Measurements from ENCODE around the gene SEC24D. TPM values are rescaled to one million over a fixed set of nuclear protein-coding genes. Genes with fewer than 3 reads are reported as not detected.

The SEC24D gene
- total RNA-seq, 1 donor, result 134 TPM

DNA sequence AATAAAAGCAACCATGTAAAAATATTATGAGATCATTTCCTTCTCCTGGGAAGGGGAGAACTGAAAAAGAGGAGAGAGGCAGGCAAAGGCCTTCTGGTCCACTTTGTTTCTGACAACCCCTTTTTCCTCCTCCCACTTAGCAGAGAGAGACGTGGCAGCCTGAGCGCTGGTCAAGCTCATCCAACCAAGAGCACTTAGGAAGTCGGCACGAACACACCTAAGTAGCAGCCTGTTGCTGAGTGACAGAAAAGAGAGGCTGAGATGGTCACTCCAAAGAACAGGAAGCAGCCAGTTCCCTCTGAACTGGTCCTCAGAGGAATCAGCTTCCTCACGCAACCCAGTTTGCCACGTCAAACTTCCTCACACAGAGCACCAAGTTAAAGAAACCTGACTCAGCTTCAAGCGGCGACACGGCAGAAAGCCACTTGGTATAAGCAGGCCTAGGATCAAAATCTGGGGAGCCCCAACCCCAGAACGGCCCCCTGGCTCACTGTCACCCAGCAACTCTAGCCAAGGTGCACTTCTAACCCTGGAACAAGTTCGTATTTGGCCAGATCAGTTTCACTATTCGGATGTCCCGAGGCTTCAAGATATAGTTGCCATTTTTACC is 861 bp downstream of the SEC24D start:
- peak; percentile 93 for DNase-seq (ENCODE audit: low read depth)
- TF ChIP-seq CTCF (IDR thresholded peaks at IDR 0.05; ENCODE audit: insufficient read depth, low read depth, low read length), result no peak
- peak overlapping the region; percentile 91 for H3K4me3 ChIP-seq (ENCODE audit: low read depth, low read length)

- peak overlapping the region; percentile 91 for H3K4me3 ChIP-seq (ENCODE audit: low read depth, low read length)
- no peak for DNase-seq (ENCODE audit: low read depth)
- TF ChIP-seq CTCF (IDR thresholded peaks at IDR 0.05; ENCODE audit: insufficient read depth, low read depth, low read length), result no peak
These were observed 1.9 kb downstream of the SEC24D start for GRCh38 chr4:118834070-118834469.

DNA sequence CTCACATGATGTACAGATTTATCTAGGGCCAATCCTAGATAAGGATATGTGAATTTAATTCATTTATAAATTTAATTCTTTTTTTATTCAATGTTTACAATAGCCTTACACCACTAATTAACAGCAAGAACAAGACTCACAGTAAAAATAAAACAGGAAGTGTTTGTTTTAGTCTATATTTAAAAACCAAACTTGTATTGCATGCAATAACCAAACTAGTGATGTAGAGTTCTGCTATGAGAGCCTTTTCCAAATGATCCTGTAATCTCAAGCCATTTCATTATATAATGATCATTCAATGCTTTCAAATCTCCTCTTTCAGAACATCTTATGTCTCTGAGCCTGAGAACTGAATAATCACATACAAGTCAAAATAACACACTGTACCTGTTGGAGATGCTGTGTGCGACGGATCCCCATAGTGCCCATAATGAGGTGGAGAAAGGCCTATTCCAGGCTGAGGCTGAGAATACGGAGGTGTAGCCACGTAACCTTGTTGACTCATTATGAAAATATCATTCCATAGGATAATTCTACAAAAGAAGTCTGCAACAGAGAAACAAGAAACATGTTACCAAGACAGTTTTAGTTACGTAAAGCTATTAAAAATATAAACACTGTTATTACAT is 2.6 kb downstream of the SEC24D start:
- peak overlapping the region; percentile 91 for H3K4me3 ChIP-seq (ENCODE audit: low read depth, low read length)

GRCh38 chr4:118829107-118829506 is 6.8 kb downstream of the SEC24D start:
- no peak overlapping the region for H3K4me3 ChIP-seq (ENCODE audit: low read depth, low read length)
- DNase-seq (ENCODE audit: low read depth), result no peak
- no peak for TF ChIP-seq CTCF (IDR thresholded peaks at IDR 0.05; ENCODE audit: insufficient read depth, low read depth, low read length)

More for the DNA sequence above, 2.6 kb downstream of the SEC24D start:
- DNase-seq (ENCODE audit: low read depth), result no peak
- TF ChIP-seq CTCF (IDR thresholded peaks at IDR 0.05; ENCODE audit: insufficient read depth, low read depth, low read length), result no peak

GRCh38 chr4:118826723-118827444 is 9.0 kb downstream of the SEC24D start:
- no peak for DNase-seq (ENCODE audit: low read depth)
- TF ChIP-seq CTCF (IDR thresholded peaks at IDR 0.05; ENCODE audit: insufficient read depth, low read depth, low read length), result no peak
- peak overlapping the region; percentile 17 for H3K4me3 ChIP-seq (ENCODE audit: low read depth, low read length)

DNA sequence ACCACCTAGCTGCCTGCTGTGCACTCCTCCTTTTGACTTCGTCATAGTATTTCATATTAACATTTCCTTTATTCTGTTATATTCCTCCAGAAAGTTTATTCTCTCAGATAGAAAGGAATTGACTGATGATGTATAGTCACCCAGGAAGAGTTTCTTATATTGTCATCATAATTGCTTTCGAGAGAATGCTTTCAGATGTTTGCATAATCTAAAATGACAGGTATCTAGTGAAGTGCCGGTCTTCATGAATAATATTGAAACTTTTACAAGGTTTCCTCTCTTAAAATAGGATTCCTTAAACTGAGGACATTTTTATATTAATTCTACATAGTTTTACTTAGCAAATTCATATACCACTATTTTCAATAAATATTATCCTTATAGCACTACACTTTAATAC is 10.1 kb downstream of the SEC24D start:
- TF ChIP-seq CTCF (IDR thresholded peaks at IDR 0.05; ENCODE audit: insufficient read depth, low read depth, low read length), result no peak
- no peak overlapping the region for H3K4me3 ChIP-seq (ENCODE audit: low read depth, low read length)
- no peak for DNase-seq (ENCODE audit: low read depth)

All from fibroblast of villous mesenchyme (primary cell).